ENCODE measurements around the gene ZNF22. TPM values are rescaled to one million over a fixed set of nuclear protein-coding genes. Genes with fewer than 3 reads are reported as not detected.
"Not testable (repeated sequence)": the region's sequence is repeated elsewhere in the genome, so short reads cannot be mapped to it uniquely, and the experiment has no call there.

The ZNF22 gene
- polyA plus RNA-seq, 1 donor: 42.4 TPM

GRCh38 chr10:45014557-45014956, 13.8 kb downstream of the ZNF22 start:
- DNase-seq (ENCODE audit: low read depth): not testable (repeated sequence)

GRCh38 chr10:45015590-45015989, 14.9 kb downstream of the ZNF22 start:
- DNase-seq (ENCODE audit: low read depth): no peak

- no peak for DNase-seq (ENCODE audit: low read depth)
Measured at GRCh38 chr10:45023426-45023825, 22.7 kb downstream of the ZNF22 start.

GRCh38 chr10:45034301-45034700, 33.6 kb downstream of the ZNF22 start:
- no peak for DNase-seq (ENCODE audit: low read depth)

- DNase-seq (ENCODE audit: low read depth): no peak
Measured at GRCh38 chr10:45035673-45036072, 35.0 kb downstream of the ZNF22 start.

- no peak for DNase-seq (ENCODE audit: low read depth)
Measured at GRCh38 chr10:45040921-45041542, 40.3 kb downstream of the ZNF22 start.

GRCh38 chr10:45044290-45044689, 43.6 kb downstream of the ZNF22 start:
- DNase-seq (ENCODE audit: low read depth): no peak

- DNase-seq (ENCODE audit: low read depth): no peak
Measured at GRCh38 chr10:45050551-45051235, 50.0 kb downstream of the ZNF22 start.

GRCh38 chr10:45052700-45053099, 52.0 kb downstream of the ZNF22 start:
- DNase-seq (ENCODE audit: low read depth): no peak

GRCh38 chr10:45053569-45054100, 52.9 kb downstream of the ZNF22 start:
- DNase-seq (ENCODE audit: low read depth): no peak

Other genes starting within 250 kb of the ZNF22 start
- gene TMEM72, start 89.6 kb upstream of the ZNF22 start, polyA plus RNA-seq (ENCODE audit: insufficient read length): 0.18 TPM
- 78.0 TPM for gene RASSF4, start 41.1 kb upstream of the ZNF22 start, polyA plus RNA-seq (ENCODE audit: insufficient read length)
- gene DEPP1, start 22.1 kb upstream of the ZNF22 start, polyA plus RNA-seq (ENCODE audit: insufficient read length): 33.8 TPM